ENCODE data around the gene FABP3. TPM values are rescaled to one million over a fixed set of nuclear protein-coding genes. Genes with fewer than 3 reads are reported as not detected.

FABP3 gene
- total and polyA plus RNA-seq, 2 of the 8 experiments (the other 6 are each of a cell fraction or from before 2014, with no cell fraction given), result 34.8 to 43.9 TPM

- Histone ChIP-seq H4K91ac (replicated peaks; ENCODE audit: insufficient read length, low read length) (no peak overlapping the region), H3K23ac (ENCODE audit: insufficient read length) (no peak overlapping the region), H2BK12ac (ENCODE audit: low read depth, low read length) (peak overlapping the region; percentile 28; the same call in 1 of the 2 replicates), H3K36me3 (ENCODE audit: control insufficient read depth in 2 of 4, insufficient read depth in 4 of 4, low read length in 3 of 4) (peaks cover 0 to 9% (median 0%) of the 10 kb centered on the region in 4 experiments; a peak in 3 of 8 replicates), H3K4ac (replicated peaks; ENCODE audit: insufficient read length, low read depth, low read length) (no peak overlapping the region), H2BK120ac (replicated peaks; ENCODE audit: low read depth, low read length) (no peak overlapping the region), H3K9ac (replicated peaks in 1 of 4; ENCODE audit: extremely low read depth in 1 of 4, low read depth in 3 of 4, low read length in 3 of 4) (no peak overlapping the region), H3K79me1 (ENCODE audit: low read depth, low read length) (no peaks in the 10 kb centered on the region), H3K56ac (replicated peaks; ENCODE audit: insufficient read length, low read depth, low read length) (no peak overlapping the region), H3K4me2 (ENCODE audit: insufficient read depth in 1 of 2, low read depth in 2 of 2, low read length in 2 of 2) (no peak overlapping the region; a peak in 1 of 4 replicates), H3K27ac (ENCODE audit: low read depth, low read length) (no peak overlapping the region), H3K79me2 (ENCODE audit: control insufficient read depth in 1 of 2, insufficient read depth in 2 of 2, low read length in 2 of 2) (no peaks in the 10 kb centered on the region), H3K18ac (ENCODE audit: extremely low read depth, low read length) (no peak overlapping the region), H3K23me2 (ENCODE audit: low read depth, low read length) (peaks cover 11% of the 10 kb centered on the region), H2AK5ac (ENCODE audit: low read depth, low read length) (no peak overlapping the region), H2BK5ac (ENCODE audit: low read depth, low read length) (no peak overlapping the region; the same call in 1 of the 2 replicates), H3K27me3 (replicated peaks in 1 of 4; ENCODE audit: control insufficient read depth in 3 of 4, extremely low read depth in 1 of 4, insufficient read depth in 3 of 4, low read length in 3 of 4) (0 out of 7 replicates have a peak, but pooled peaks cover 0 to 2% (median 0%) of the 10 kb centered on the region in 4 experiments), H3K9me3 (ENCODE audit: insufficient read depth in 2 of 2, low read depth in 1 of 2, low read length in 1 of 2) (no peaks in the 10 kb centered on the region), H3K4me3 (ENCODE audit: extremely low read depth in 1 of 4, insufficient read depth in 2 of 4, low read depth in 3 of 4, low read length in 4 of 4) (no peak overlapping the region), H2BK20ac (ENCODE audit: low read length) (no peak overlapping the region), H3K4me1 (replicated peaks in 1 of 4; ENCODE audit: control insufficient read depth in 3 of 4, insufficient read depth in 4 of 4, low read length in 3 of 4) (peaks cover 9 to 32% (median 27%) of the 10 kb centered on the region in 4 experiments), H2AFZ (ENCODE audit: low read length) (no peak overlapping the region), H4K8ac (ENCODE audit: extremely low read depth, insufficient read depth, low read length) (no peak overlapping the region), H3K14ac (ENCODE audit: insufficient read length) (no peak overlapping the region), H2BK15ac (ENCODE audit: low read length) (peak overlapping the region; percentile 78), H4K20me1 (replicated peaks in 1 of 2; ENCODE audit: control insufficient read depth in 1 of 2, insufficient read depth in 2 of 2, low read length in 2 of 2) (no peaks in the 10 kb centered on the region), H4K5ac (ENCODE audit: insufficient read length, low read depth, low read length) (no peak overlapping the region)
- CTCF ChIA-PET (ENCODE audit: partially characterized antibody), result interaction anchor here (0.6 to 1.6 kb wide), 6 partner anchors 11 to 234 kb away, joined by 3 to 7 read pairs (median 4); no protein-coding TSS in a partner anchor
- WGBS, 2 experiments (ENCODE audit: extremely low coverage in 1 of 2, insufficient coverage in 1 of 2, insufficient read length in 1 of 2, insufficient replicate concordance in 2 of 2, low coverage in 1 of 2, low lambda C conversion rate in 2 of 2, missing lambda C conversion rate in 1 of 2), result 87% methylated on average over 10 of the region's 10 CpGs; no CpG with 5 or more reads in 1 of the 2 experiments
- FAIRE-seq (no peak), DNase-seq (ENCODE audit: low read depth in 1 of 2, low spot score in 2 of 2) (no peak)
- POLR2A ChIA-PET (ENCODE audit: partially characterized antibody), result interaction anchor here (0.6 to 5.4 kb wide), 6 partner anchors 9 to 50 kb away, joined by 3 to 26 read pairs (median 4); partner anchors contain the start of gene SERINC2
- TF ChIP-seq CREB1 (IDR thresholded peaks at IDR 0.05) (no peak), ASH2L (IDR thresholded peaks at IDR 0.05; ENCODE audit: low read length) (no peak), SAP30 (IDR thresholded peaks at IDR 0.05; ENCODE audit: insufficient read depth, insufficient replicate concordance, low read length) (no peak), SP2 (IDR thresholded peaks at IDR 0.05; ENCODE audit: low read length) (no peak), CEBPB (IDR thresholded peaks at IDR 0.05; ENCODE audit: low read depth, low read length) (no peak), POLR2AphosphoS5 (IDR thresholded peaks at IDR 0.05; ENCODE audit: low read depth, low read length) (no peak), KDM4A (IDR thresholded peaks at IDR 0.05; ENCODE audit: low read depth, low read length, severe bottlenecking) (no peak), ATF2 (IDR thresholded peaks at IDR 0.05; ENCODE audit: low read length) (no peak), GABPA (IDR thresholded peaks at IDR 0.05; ENCODE audit: borderline replicate concordance, insufficient read depth, low read length) (no peak), KDM1A (IDR thresholded peaks at IDR 0.05; ENCODE audit: borderline replicate concordance, low read length) (no peak)
Observed at GRCh38 chr1:31371121-31371959, 1.5 kb downstream of the FABP3 start.

Data from H1 (cell line).